LNCaP clone FGC (cell line): ENCODE results near the gene MAML1.
A peak's percentile ranks its signal among the peaks of the same experiment; 100 is the strongest.

ENCODE experiments used
- DNase-seq: peaks from one replicate; pipeline ENCODE4 v3.0.0-alpha.2; 2011; ENCODE audit warnings: low read depth
- H3K4me3 ChIP-seq: 2 replicates; pipeline ENCODE4 v1.5.1; 2011; ENCODE audit warnings: mild to moderate bottlenecking, low read depth, low read length, control low read depth
- CTCF ChIP-seq: IDR thresholded peaks from 2 replicates; pipeline ENCODE4 v1.5.1; 2012; ENCODE audit warnings: mild to moderate bottlenecking; ENCODE audit not compliant: control insufficient read depth, insufficient read depth; ENCODE audit errors: extremely low read depth

The MAML1 gene

GRCh38 chr5:179805529-179806249 is 73.1 kb downstream of the MAML1 start:
- DNase-seq, result no peak

GRCh38 chr5:179806250-179807048 is 73.8 kb downstream of the MAML1 start, which contains the start of gene MGAT4B:
Gene MGAT4B (minus strand): TSS chr5:179806866. CDS start chr5:179806583, 283 bp downstream.
- H3K4me3 ChIP-seq, result peak within 1 kb of the TSS; percentile 75
- no peak for DNase-seq
- TF ChIP-seq CTCF, result no peak

More at GRCh38 chr5:179805529-179806249, 73.1 kb downstream of the MAML1 start:
- H3K4me3 ChIP-seq, result peak overlapping the region; percentile 75
- TF ChIP-seq CTCF, result no peak

DNA sequence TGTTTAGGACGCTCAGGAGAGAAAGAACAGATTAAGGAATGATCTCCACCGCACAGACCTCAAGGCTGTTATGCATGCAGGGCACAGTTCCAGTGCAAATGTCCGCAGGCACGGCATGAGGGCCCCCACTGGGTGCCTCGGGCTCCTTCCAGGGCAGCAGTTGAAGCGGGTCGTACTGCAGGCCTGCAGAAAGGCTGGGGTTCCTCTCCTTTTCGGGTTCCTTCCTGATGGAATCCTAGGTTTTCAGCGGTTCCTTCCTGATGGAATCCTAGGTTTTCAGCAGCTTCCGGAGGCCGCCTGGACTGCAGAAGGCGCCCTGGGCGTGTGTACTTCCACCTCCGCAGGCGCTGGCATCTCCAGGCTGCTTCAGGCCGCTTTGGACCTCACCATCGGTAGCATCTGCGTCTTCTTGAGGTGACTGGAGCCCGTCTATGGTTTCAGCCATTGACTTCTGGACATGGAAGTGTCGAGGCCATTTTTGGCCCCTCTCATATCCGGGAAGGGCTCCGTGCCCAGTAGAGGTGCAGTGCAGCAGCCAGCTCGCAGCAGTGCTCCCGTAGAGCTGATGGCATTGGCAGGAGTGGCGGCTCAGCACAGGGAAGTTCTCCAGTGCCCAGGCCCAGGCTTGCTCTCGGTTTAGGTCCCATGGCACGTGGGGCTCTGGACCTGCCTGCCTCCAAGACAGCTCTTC is 79.7 kb downstream of the MAML1 start:
- no peak for DNase-seq
- H3K4me3 ChIP-seq, result no peak overlapping the region
- no peak for TF ChIP-seq CTCF

DNA sequence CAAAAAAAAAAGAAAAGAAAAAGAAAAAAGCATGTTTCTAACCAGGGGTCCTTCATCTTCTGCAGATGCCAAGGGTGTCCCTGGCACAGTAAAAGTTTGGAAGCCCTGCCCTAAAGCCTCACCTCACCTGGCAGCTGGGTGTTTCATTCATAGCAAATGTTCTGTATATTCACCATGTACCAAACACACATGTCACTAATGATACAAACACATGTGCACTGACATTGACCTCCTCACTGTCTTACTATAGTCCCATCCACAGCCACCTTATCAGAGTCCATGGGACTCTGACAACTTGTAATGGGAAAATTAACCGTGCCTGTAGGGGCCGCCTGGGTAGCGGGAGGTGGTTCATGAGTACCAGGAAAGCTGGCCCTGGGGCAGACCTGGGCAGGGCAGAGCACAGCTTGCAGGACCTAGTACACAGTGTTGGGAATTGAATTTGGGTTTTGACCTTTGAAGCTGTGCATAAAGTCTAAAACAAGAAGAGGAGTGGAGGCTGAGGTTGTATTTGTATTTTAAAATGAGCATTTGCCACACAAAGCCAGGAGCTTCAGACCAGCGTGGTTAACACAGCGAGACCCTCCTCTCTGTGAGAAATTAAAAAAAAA is 80.5 kb downstream of the MAML1 start:
- H3K4me3 ChIP-seq, result no peak overlapping the region
- DNase-seq, result no peak
- TF ChIP-seq CTCF, result no peak

DNA sequence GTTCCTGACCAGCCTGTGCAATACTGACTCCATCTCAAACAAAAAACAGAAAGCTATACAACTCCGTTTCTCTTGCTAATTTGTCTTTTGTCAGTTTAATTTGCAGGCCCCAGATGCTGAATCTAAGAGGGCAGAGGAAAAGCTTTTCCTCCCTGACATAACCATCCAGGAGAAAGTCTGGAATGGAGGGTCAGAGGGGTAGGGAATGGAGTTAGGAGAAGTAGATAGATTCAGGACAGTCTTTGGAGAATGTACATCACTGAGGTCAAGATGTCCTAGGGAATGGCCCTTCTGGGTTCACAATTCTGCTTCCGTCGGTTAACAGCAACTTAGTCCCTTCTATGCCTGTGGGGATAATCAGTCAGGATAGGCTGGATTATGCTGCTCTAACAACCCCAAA is 81.5 kb downstream of the MAML1 start:
- TF ChIP-seq CTCF, result no peak
- H3K4me3 ChIP-seq, result no peak overlapping the region
- DNase-seq, result no peak

DNA sequence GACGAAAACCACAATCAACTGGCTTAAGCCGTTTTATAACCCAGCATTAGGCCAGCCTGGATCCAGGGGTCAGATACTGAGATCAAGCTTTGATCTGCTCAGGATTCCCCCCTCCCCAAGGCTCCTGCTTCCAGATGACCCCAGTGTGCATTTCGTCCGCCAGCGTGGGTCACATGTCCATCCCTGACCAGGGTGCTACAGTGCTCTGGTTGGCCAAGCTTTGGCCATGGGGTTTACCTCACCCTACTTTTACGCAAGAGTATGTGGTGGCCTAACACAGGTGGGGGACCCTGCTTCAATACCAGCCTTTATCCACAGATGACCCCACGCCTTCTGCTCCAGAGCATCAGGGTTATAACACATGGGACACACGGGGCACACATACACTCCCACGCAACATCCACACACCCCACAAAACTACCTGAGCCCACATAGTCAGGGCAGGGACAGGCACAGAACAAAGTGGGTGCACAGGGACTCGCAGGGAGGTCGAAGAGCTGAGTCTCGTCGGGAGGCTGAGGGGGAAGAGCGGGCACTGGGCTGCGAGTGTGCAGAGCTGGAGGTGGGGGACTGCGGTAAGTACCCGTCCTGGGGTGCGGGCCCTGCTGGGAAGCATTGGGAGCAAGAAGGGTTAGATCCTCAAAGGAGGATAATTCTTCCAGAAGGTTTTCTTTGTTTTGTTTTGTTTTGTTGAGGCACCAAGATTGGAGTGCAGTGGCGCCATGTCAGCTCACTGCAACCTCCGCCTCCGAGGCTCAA is 83.0 kb downstream of the MAML1 start:
- H3K4me3 ChIP-seq, result no peak overlapping the region
- TF ChIP-seq CTCF, result no peak
- no peak for DNase-seq
